ENCODE results near the gene ARHGEF4. TPM values are rescaled to one million over a fixed set of nuclear protein-coding genes. Genes with fewer than 3 reads are reported as not detected.

ARHGEF4 gene
- total RNA-seq, 4 donors from 2014 or later: 23.7 to 51.5 (median 37.1) TPM

GRCh38 chr2:130981667-130982066 lies 145.0 kb downstream of the ARHGEF4 start:
- TF ChIP-seq POLR2AphosphoS5 (IDR thresholded peaks at IDR 0.05) (no peak), POLR2A (IDR thresholded peaks at IDR 0.05; ENCODE audit: low read depth) (no peak), EP300 (IDR thresholded peaks at IDR 0.05) (no peak), CTCF (IDR thresholded peaks at IDR 0.05) (no peak)
- no peak overlapping the region for H3K4me3 ChIP-seq
- intact Hi-C loops (cut with DNase I): no loop called here
- H3K36me3 ChIP-seq: no peaks in the 10 kb centered on the region
- H3K27me3 ChIP-seq: no peaks in the 10 kb centered on the region
- H3K27ac ChIP-seq (replicated peaks in 1 of 4): no peak overlapping the region
- 75% methylated on average over 1 of the region's 1 CpG for WGBS
- no peaks in the 10 kb centered on the region for H3K4me1 ChIP-seq
- peak; percentile 57 for DNase-seq (ENCODE audit: extremely low spot score)
- H3K9me3 ChIP-seq: no peaks in the 10 kb centered on the region

GRCh38 chr2:130985206-130985780 lies 148.6 kb downstream of the ARHGEF4 start:
- no peaks in the 10 kb centered on the region for H3K27me3 ChIP-seq
- peak; percentile 64 for DNase-seq (ENCODE audit: extremely low spot score)
- no peaks in the 10 kb centered on the region for H3K4me1 ChIP-seq
- no peaks in the 10 kb centered on the region for H3K36me3 ChIP-seq
- H3K9me3 ChIP-seq: no peaks in the 10 kb centered on the region
- 89% methylated on average over 4 of the region's 4 CpGs for WGBS
- TF ChIP-seq EP300 (IDR thresholded peaks at IDR 0.05): no peak
- intact Hi-C loops (cut with DNase I): no loop called here
- no peak overlapping the region for H3K27ac ChIP-seq (replicated peaks in 1 of 4)
- H3K4me3 ChIP-seq: no peak overlapping the region

GRCh38 chr2:130985831-130986649 lies 149.3 kb downstream of the ARHGEF4 start:
- no peaks in the 10 kb centered on the region for H3K9me3 ChIP-seq
- H3K4me1 ChIP-seq: no peaks in the 10 kb centered on the region
- TF ChIP-seq POLR2A (IDR thresholded peaks at IDR 0.05; ENCODE audit: low read depth) (no peak), POLR2AphosphoS5 (IDR thresholded peaks at IDR 0.05) (no peak), EP300 (IDR thresholded peaks at IDR 0.05) (no peak), CTCF (IDR thresholded peaks at IDR 0.05) (no peak)
- no peak overlapping the region for H3K4me3 ChIP-seq
- no peaks in the 10 kb centered on the region for H3K27me3 ChIP-seq
- intact Hi-C loops (cut with DNase I): no loop called here
- no peak overlapping the region for H3K27ac ChIP-seq (replicated peaks in 1 of 4)
- peak; percentile 75 for DNase-seq (ENCODE audit: extremely low spot score)
- no peaks in the 10 kb centered on the region for H3K36me3 ChIP-seq
- WGBS: 87% methylated on average over 15 of the region's 15 CpGs

GRCh38 chr2:130986890-130987493 lies 150.3 kb downstream of the ARHGEF4 start:
- intact Hi-C loops (cut with DNase I): no loop called here
- Histone ChIP-seq H3K9me3 (no peaks in the 10 kb centered on the region), H3K36me3 (no peaks in the 10 kb centered on the region), H3K27me3 (no peaks in the 10 kb centered on the region), H3K4me1 (no peaks in the 10 kb centered on the region), H3K27ac (replicated peaks in 1 of 4) (no peak overlapping the region), H3K4me3 (no peak overlapping the region)
- TF ChIP-seq POLR2A (IDR thresholded peaks at IDR 0.05; ENCODE audit: low read depth) (no peak), CTCF (IDR thresholded peaks at IDR 0.05) (no peak), POLR2AphosphoS5 (IDR thresholded peaks at IDR 0.05) (no peak), EP300 (IDR thresholded peaks at IDR 0.05) (no peak)
- WGBS: 92% methylated on average over 9 of the region's 11 CpGs
- DNase-seq (ENCODE audit: extremely low spot score): peak; percentile 87
